A549 (cell line): Measurements from ENCODE around the gene SLC35F4.

Experiments
- CTCF ChIP-seq: fragments of >200 bp; sonication (Bioruptor Twin); formaldehyde crosslinking; IDR thresholded peaks from 3 replicates; pipeline ENCODE4 v1.5.1; 2016
- HDAC2 ChIP-seq: fragments of 200-600 bp; sonication (generic); IDR thresholded peaks from 2 replicates; pipeline ENCODE4 v1.6.1; 2016
- REST ChIP-seq: fragments of 200-600 bp; sonication (generic); IDR thresholded peaks from 2 replicates; pipeline ENCODE4 v1.6.1; 2016; ENCODE audit warnings: antibody characterized with exemption, mild to moderate bottlenecking, moderate library complexity
- RFX5 ChIP-seq: fragments of 450-650 bp; IDR thresholded peaks from 2 replicates; pipeline ENCODE4 v1.7.1; 2014; ENCODE audit warnings: antibody characterized with exemption, mild to moderate bottlenecking, moderate library complexity

GRCh38 chr14:57687416-57687815, 178.5 kb downstream of the SLC35F4 start:
- TF ChIP-seq RFX5: no peak
- no peak for TF ChIP-seq CTCF
- TF ChIP-seq HDAC2: no peak
- no peak for TF ChIP-seq REST
